ENCODE measurements around the gene SMIM5.

The SMIM5 gene

DNA sequence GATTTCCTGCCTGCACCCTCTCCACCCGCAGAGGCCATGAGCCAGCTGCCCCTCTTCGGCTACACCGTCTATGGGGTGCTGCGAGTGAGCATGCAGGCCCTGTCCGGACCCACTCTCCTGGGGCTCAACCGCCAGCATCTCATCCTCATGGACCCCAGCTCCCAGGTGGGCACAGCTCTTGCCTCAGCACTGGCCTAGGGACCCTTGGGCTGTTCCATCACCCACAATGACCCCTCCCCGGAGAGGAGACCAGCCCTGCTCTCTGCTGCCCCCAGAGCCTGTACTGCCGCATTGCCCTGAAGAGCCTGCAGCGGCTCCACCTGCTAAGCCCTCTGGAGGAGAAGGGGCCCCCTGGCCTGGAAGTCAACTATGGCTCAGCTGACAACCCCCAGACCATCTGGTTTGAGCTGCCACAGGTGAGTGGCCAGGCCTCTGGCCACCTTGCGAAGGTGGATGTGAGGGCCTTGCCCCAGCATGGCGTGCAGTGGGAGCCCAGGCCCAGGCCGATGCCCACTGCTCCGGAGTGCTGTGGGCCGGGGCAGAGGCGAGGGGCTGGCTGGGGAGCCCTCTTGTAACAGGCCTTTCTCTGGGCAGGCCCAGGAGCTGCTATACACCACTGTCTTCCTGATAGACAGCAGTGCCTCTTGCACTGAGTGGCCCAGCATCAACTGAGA, 7.3 kb upstream of the SMIM5 start:
- Histone ChIP-seq H3K9me3 (replicated peaks in 1 of 11) (no peaks in the 10 kb centered on the region), H3K4me1 (peaks cover 21 to 70% (median 62%) of the 10 kb centered on the region in 10 experiments), H3K4me2 (peak overlapping the region; percentile 29 to 97 (median 86)), H3K9ac (peak overlapping the region; percentile 22 to 73 (median 60); a peak in 19 of 22 replicates), H3K27me3 (no peaks in the 10 kb centered on the region), H3K36me3 (peaks cover 37 to 93% (median 70%) of the 10 kb centered on the region in 11 experiments), H4K20me1 (peaks cover 0 to 89% (median 19%) of the 10 kb centered on the region in 11 experiments; a peak in 17 of 22 replicates), H3K4me3 (peak overlapping the region in 4 of 10 experiments; percentile 2 to 33 (median 6); a peak in 4 of 20 replicates), H3K27ac (peak overlapping the region in 8 of 11 experiments; percentile 39 to 83 (median 70); a peak in 17 of 22 replicates)
- TF ChIP-seq Cebpa-rat (IDR thresholded peaks at IDR 0.05), result no peak

DNA sequence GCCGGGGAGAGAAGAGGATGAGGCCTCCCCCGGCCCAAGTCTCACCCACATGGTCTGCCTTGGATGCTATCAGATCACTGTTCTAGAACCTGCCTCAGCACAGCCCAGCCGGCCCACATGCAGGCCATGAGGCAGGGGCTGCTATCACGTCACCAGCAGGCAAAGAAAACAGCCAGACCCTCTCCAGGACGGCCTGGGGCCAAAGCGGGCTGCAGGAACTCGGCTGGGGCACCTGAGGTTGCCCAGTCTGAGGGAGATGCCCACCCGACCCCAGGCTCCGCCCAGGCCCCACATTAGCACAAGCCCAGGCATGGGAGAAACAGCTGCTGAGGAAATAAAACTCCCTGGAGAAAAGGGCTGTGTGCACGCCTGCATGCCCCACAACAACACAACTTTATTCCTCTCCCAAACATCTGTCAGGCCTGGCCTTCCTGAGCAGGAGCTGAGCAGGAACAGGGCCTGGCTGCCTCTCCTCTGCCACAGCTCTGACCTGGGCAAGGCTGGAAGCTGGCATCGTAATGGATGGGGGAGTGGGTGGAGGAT, 6.7 kb upstream of the SMIM5 start:
- Histone ChIP-seq H3K27me3 (no peaks in the 10 kb centered on the region), H3K27ac (peak overlapping the region in 8 of 11 experiments; percentile 39 to 83 (median 70); a peak in 17 of 22 replicates), H4K20me1 (peaks cover 0 to 83% (median 19%) of the 10 kb centered on the region in 11 experiments; a peak in 17 of 22 replicates), H3K36me3 (peaks cover 31 to 92% (median 64%) of the 10 kb centered on the region in 11 experiments), H3K9ac (peak overlapping the region; percentile 22 to 73 (median 60); a peak in 19 of 22 replicates), H3K4me1 (peaks cover 21 to 76% (median 66%) of the 10 kb centered on the region in 10 experiments), H3K9me3 (replicated peaks in 1 of 11) (no peaks in the 10 kb centered on the region), H3K4me2 (peak overlapping the region; percentile 29 to 97 (median 86)), H3K4me3 (peak overlapping the region in 5 of 10 experiments; percentile 2 to 33 (median 7); a peak in 6 of 20 replicates)
- no peak for TF ChIP-seq Cebpa-rat (IDR thresholded peaks at IDR 0.05)

DNA sequence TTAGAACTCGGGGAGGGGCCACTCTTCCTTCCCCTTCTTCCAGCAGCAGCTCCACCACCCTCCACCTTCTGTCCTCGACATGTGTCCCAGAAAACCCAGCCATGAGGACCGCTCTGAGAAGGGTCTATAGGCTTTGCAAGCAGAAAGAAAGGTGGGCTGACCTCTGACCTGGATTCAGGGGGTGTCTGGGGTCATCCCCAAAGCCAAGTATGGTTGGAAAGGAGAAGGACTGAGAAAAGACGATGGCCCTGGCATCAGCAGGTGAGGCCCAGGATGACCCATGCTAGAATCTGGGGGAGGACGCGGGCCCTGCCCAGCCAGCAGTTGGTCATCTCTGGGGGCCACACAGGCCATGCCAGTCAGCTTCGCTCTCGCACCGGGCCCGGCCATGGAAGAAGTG, 6.1 kb upstream of the SMIM5 start:
- H3K4me3 ChIP-seq, result peak overlapping the region in 3 of 10 experiments; percentile 2 to 29 (median 26); a peak in 3 of 20 replicates
- no peaks in the 10 kb centered on the region for H3K9me3 ChIP-seq (replicated peaks in 1 of 11)
- peak overlapping the region in 10 of 11 experiments; percentile 38 to 97 (median 88); a peak in 19 of 22 replicates for H3K4me2 ChIP-seq
- peak overlapping the region in 8 of 11 experiments; percentile 39 to 83 (median 70); a peak in 17 of 22 replicates for H3K27ac ChIP-seq
- no peaks in the 10 kb centered on the region for H3K27me3 ChIP-seq
- peaks cover 21 to 78% (median 70%) of the 10 kb centered on the region in 10 experiments for H3K4me1 ChIP-seq
- peaks cover 0 to 78% (median 18%) of the 10 kb centered on the region in 11 experiments; a peak in 17 of 22 replicates for H4K20me1 ChIP-seq
- no peak for TF ChIP-seq Cebpa-rat (IDR thresholded peaks at IDR 0.05)
- H3K9ac ChIP-seq, result peak overlapping the region; percentile 22 to 73 (median 60); a peak in 19 of 22 replicates
- H3K36me3 ChIP-seq, result peaks cover 27 to 87% (median 59%) of the 10 kb centered on the region in 11 experiments

DNA sequence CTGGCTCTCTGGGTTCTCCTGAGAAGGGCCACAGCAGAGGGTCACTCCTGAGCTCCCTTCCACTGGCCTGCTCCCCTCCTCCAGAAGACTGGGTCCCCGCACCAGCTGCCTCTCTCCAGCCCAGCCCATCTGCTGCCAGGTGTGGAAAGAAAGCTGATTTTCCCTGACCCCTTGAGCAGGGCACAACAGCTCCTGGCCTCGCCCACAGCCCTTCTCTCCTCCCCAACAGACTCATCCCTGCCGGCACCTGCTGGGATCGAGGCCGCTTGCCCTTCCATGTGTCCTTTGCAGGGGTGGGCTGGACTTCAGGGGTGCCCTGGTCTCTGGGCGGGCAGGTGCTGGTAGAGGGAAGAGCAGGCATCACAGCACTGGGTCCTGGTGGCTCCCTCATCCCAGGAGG, 4.8 kb upstream of the SMIM5 start:
- H3K9me3 ChIP-seq (replicated peaks in 1 of 11), result no peaks in the 10 kb centered on the region

DNA sequence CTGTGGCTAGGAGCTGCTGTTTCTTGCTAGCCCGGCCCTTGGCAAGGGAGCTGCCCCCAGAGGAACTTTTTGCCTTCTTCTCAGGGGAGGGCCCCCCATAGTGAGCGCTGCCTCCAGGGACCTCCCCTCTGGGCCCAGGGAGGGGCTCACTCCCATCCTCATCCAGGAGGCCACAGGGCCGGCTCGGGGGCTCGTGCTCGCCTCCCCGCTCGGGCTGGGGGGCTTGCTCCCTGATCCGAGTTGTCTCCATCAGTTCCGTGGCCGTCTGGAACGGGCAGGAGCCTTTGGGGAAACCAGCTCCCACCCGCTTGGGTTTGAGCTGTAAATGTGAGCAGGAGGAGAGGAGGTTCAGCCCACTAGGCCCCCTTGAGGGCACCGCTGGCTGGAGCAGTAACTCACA, 4.1 kb upstream of the SMIM5 start:
- Histone ChIP-seq H3K4me2 (peak overlapping the region in 9 of 11 experiments; percentile 9 to 97 (median 90); a peak in 15 of 22 replicates), H3K36me3 (peaks cover 15 to 67% (median 42%) of the 10 kb centered on the region in 11 experiments), H4K20me1 (peaks cover 9 to 62% (median 25%) of the 10 kb centered on the region in 11 experiments; a peak in 19 of 22 replicates), H3K4me1 (peaks cover 40 to 93% (median 87%) of the 10 kb centered on the region in 10 experiments), H3K4me3 (no peak overlapping the region), H3K27me3 (no peaks in the 10 kb centered on the region), H3K9ac (peak overlapping the region in 8 of 11 experiments; percentile 15 to 72 (median 31); a peak in 10 of 22 replicates), H3K27ac (peak overlapping the region in 8 of 11 experiments; percentile 1 to 83 (median 34); a peak in 10 of 22 replicates), H3K9me3 (replicated peaks in 1 of 11) (no peaks in the 10 kb centered on the region)
- no peak for TF ChIP-seq Cebpa-rat (IDR thresholded peaks at IDR 0.05)

More for the DNA sequence above, 4.8 kb upstream of the SMIM5 start:
- Histone ChIP-seq H3K4me3 (no peak overlapping the region), H3K4me1 (peaks cover 33 to 91% (median 83%) of the 10 kb centered on the region in 10 experiments), H3K36me3 (peaks cover 20 to 74% (median 48%) of the 10 kb centered on the region in 11 experiments), H3K9ac (peak overlapping the region in 8 of 11 experiments; percentile 15 to 72 (median 31); a peak in 7 of 22 replicates), H3K27ac (peak overlapping the region in 7 of 11 experiments; percentile 12 to 83 (median 51); a peak in 8 of 22 replicates), H3K4me2 (peak overlapping the region in 8 of 11 experiments; percentile 26 to 97 (median 90); a peak in 15 of 22 replicates), H4K20me1 (peaks cover 4 to 65% (median 22%) of the 10 kb centered on the region in 11 experiments; a peak in 18 of 22 replicates), H3K27me3 (no peaks in the 10 kb centered on the region)
- TF ChIP-seq Cebpa-rat (IDR thresholded peaks at IDR 0.05), result no peak

DNA sequence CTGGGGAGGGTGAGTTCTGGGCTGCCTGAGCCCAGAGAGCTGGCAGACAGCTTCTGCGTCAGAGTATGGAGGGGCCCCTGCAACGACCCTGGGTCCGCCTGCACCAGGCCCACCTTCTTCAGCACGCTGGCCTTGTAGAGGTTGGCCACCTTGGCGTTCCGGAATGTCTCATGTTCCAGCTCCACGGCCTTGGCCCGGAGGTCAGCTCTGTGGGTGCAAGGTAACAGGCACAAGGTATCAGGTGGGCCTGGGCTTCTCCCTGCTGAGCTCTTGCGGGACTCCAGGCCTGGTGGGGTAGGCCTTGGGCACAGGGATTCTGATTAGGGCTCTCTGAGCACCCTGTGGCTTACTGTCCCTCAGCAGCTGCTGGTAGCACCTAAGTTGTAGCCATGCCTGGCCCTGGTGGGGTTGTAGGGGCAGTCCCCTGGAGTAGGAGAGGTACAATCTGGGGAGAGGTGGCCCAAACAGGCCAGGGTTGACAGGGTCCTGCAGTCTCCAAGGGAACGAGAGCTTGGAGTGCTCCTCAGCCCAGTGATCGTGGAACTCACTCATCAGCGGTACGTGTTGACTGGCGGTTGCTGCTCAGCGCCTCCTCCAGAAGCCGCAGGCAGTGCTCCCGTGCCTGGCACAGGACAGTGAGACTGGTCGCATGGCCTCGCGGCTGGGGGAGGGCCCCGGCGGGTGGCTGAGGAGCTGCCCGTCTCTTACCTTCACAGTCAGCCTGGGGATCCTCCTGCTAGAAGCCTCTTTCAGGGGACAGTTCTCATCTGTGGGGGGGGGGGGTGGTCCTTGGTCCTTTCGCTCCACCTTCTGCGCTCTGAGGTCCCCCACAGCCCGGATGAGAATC, 2.9 kb upstream of the SMIM5 start:
- Histone ChIP-seq H3K27ac (peak overlapping the region in 3 of 11 experiments; percentile 7 to 83 (median 79); a peak in 4 of 22 replicates), H4K20me1 (peaks cover 14 to 62% (median 31%) of the 10 kb centered on the region in 11 experiments; a peak in 19 of 22 replicates), H3K4me3 (no peak overlapping the region), H3K27me3 (0 out of 22 replicates have a peak, but pooled peaks cover 0 to under 1% (median 0%) of the 10 kb centered on the region in 11 experiments), H3K4me2 (peak overlapping the region in 1 of 11 experiments; percentile 97; a peak in 1 of 22 replicates), H3K4me1 (peaks cover 42 to 93% (median 87%) of the 10 kb centered on the region in 10 experiments), H3K9me3 (replicated peaks in 1 of 11) (no peaks in the 10 kb centered on the region), H3K36me3 (peaks cover 3 to 55% (median 31%) of the 10 kb centered on the region in 11 experiments; a peak in 21 of 22 replicates), H3K9ac (peak overlapping the region in 3 of 11 experiments; percentile 9 to 35 (median 12); a peak in 2 of 22 replicates)
- TF ChIP-seq Cebpa-rat (IDR thresholded peaks at IDR 0.05), result no peak

DNA sequence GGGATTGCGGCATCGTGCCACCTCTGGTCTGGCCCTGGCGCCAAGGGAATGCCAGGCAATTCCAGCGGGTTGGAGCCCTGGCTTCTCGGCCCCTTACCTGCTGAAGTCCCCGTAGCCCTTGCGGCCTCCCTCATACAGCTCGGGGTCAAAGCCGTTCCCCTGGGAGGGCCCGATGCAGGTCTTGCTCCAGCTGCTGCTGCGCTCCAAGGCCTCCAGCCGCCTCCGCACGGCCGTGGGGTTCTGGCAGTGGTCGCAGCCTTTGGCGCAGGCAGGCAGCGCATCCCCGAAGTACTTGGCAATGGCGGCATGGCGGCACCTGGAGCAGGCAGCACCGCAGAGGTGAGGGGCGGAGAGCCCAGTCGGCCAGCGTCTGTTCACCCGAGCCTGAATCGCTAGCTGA, 1.9 kb upstream of the SMIM5 start:
- H3K4me2 ChIP-seq, result no peak overlapping the region
- peaks cover 0 to 10% (median 5%) of the 10 kb centered on the region in 11 experiments; a peak in 9 of 22 replicates for H3K27me3 ChIP-seq
- no peaks in the 10 kb centered on the region for H3K9me3 ChIP-seq (replicated peaks in 1 of 11)
- no peak overlapping the region for H3K4me3 ChIP-seq
- peak overlapping the region in 3 of 11 experiments; percentile 2 to 76 (median 4); a peak in 3 of 22 replicates for H3K27ac ChIP-seq
- peaks cover 14 to 62% (median 21%) of the 10 kb centered on the region in 11 experiments; a peak in 19 of 22 replicates for H4K20me1 ChIP-seq
- TF ChIP-seq Cebpa-rat (IDR thresholded peaks at IDR 0.05), result no peak
- peak overlapping the region in 2 of 11 experiments; percentile 10 to 18; a peak in 2 of 22 replicates for H3K9ac ChIP-seq
- H3K36me3 ChIP-seq, result peaks cover 0 to 45% (median 20%) of the 10 kb centered on the region in 11 experiments; a peak in 18 of 22 replicates
- H3K4me1 ChIP-seq, result peaks cover 31 to 93% (median 86%) of the 10 kb centered on the region in 10 experiments

Measured in BLaER1 treated with 17β-estradiol and CSF1 and Interleukin-3, amounts not matched to agents 10 nM and 100 nM (cell line).